ENCODE measurements around the gene ZNF681.

The ZNF681 gene

DNA sequence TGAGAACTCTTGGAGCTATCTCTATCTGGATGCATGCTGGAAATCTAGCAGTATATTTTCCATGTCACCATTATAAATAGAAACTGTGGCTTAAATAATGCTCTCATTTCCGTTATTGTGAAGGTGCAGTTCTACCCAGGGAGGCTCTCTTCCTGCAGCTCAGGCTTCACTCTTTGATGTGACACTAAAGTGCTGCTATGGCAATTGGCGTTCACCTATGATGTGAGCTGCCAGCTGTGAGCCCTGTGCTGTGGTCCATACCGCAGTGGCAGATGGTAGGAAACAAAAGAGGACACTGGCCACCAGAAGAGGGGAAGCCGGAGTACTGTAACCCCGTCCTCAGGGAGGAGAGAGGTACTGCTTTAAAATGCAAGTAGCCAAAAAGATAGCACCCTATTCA lies 40.6 kb upstream of the ZNF681 start:
- in situ Hi-C loops (cut with MboI; ENCODE audit: low sequenced_read_pairs, unreplicated experiment) = no loop called here
- DNase-seq (ENCODE audit: low spot score) = no peak
- TF ChIP-seq, protein P1, sequence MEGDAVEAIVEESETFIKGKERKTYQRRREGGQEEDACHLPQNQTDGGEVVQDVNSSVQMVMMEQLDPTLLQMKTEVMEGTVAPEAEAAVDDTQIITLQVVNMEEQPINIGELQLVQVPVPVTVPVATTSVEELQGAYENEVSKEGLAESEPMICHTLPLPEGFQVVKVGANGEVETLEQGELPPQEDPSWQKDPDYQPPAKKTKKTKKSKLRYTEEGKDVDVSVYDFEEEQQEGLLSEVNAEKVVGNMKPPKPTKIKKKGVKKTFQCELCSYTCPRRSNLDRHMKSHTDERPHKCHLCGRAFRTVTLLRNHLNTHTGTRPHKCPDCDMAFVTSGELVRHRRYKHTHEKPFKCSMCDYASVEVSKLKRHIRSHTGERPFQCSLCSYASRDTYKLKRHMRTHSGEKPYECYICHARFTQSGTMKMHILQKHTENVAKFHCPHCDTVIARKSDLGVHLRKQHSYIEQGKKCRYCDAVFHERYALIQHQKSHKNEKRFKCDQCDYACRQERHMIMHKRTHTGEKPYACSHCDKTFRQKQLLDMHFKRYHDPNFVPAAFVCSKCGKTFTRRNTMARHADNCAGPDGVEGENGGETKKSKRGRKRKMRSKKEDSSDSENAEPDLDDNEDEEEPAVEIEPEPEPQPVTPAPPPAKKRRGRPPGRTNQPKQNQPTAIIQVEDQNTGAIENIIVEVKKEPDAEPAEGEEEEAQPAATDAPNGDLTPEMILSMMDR (IDR thresholded peaks at IDR 0.05; ENCODE audit: borderline replicate concordance, control extremely low read depth, extremely low read depth, insufficient read depth, missing control alignments) = no peak

DNA sequence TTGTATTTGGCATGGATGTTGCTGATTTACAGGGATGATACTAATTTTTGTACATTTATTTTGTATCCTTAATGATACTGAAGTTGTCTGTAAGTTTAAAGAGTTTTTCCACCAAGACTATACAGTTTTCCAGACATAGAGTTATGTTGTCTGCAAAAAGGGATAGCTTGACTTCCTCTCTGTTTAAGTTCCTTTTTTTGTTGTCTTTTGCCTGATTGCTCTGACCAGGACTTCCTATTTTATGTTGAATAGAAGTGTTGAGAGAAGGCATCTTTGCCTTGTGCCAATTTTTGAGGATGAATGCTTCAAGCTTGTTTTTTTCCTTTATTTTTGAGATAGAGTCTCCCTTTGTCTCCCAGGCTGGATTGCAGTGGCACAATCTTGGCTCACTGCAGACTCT lies 36.8 kb upstream of the ZNF681 start:
- DNase-seq (ENCODE audit: low spot score) = no peak
- TF ChIP-seq, protein P1 (IDR thresholded peaks at IDR 0.05; ENCODE audit: borderline replicate concordance, control extremely low read depth, extremely low read depth, insufficient read depth, missing control alignments) = no peak
- in situ Hi-C loops (cut with MboI; ENCODE audit: low sequenced_read_pairs, unreplicated experiment) = no loop called here

DNA sequence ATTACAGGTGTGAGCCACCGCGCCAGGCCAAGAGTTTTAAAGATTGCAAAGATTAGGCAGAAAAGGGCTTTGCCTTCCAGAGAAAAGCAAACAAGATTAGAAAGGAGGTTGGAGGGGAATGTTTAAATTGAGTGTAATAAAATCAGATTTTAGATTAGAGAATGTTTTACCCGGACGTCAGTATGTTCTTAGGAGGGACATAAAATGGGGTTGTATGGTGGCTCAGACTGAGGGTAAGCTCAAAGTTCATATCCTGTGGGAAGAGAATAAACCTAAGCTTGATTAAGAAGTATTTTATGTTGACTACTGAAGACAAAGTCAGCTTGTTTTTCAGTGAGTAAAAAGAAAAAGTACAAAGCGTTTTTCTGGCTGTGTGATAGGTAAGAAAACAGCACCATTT lies 34.1 kb upstream of the ZNF681 start:
- DNase-seq (ENCODE audit: low spot score) = no peak
- in situ Hi-C loops (cut with MboI; ENCODE audit: low sequenced_read_pairs, unreplicated experiment) = no loop called here
- TF ChIP-seq, protein P1 (IDR thresholded peaks at IDR 0.05; ENCODE audit: borderline replicate concordance, control extremely low read depth, extremely low read depth, insufficient read depth, missing control alignments) = no peak

DNA sequence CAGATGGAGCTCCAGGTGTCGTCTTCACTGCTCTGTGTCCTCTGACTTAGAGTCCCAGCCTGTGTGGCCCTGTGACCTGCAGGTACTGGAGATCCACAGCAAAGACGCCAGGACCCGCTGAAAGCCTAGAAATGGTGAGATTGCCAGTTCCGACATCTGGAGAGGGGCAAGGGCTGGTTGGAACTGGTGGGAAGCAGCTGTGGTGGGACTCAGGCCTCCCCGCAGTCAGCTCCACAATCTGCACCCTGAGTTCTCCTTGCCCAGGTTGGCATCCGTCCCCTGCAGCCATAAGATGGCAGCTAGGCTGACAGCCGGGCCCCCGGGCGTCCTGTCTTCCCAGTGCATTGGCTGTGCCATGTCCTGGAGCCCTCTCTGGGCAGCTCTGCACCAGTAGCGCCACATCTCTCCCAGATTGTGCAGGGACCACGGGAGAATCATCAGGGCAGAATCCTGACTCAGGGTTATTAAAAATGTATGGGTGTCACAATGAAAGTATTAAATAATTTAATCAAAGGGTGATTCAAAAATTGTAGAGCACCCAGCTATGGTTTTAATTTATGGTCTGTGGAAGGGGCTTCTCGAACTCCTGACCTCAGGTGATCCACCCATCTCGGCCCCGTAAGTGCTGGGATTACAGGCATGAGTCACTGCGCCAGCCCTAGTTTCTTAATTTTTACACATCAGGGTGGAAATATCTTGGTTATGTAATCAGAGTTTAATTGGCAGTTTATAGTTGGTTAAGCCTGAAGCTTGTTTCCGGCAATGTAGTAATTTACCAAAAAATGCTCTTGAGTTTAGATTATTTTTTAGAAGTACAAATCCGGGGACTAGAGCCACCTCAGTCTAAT lies 32.2 kb upstream of the ZNF681 start:
- in situ Hi-C loops (cut with MboI; ENCODE audit: low sequenced_read_pairs, unreplicated experiment) = no loop called here

DNA sequence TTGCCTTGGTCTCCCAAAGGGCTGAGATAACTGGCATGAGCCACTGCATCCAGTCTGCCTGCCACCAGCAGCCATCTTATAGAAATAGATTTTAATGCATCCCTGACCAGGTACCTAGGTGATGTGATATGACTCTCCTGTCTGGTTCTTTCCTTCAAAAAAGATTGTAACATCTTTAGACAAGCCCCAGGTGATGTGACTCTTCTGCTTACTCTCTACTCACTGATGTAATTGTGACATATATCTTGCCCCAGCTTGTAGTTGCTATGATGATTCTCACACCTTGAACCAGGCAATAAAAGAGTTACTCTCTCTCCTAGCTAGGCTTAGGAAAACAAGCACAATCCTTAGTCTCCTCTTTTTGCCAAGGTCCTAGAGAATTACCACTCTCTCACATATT lies 30.6 kb upstream of the ZNF681 start:
- TF ChIP-seq, protein P1 (IDR thresholded peaks at IDR 0.05; ENCODE audit: borderline replicate concordance, control extremely low read depth, extremely low read depth, insufficient read depth, missing control alignments) = no peak
- in situ Hi-C loops (cut with MboI; ENCODE audit: low sequenced_read_pairs, unreplicated experiment) = no loop called here
- DNase-seq (ENCODE audit: low spot score) = no peak

More for the DNA sequence above, 32.2 kb upstream of the ZNF681 start:
- DNase-seq (ENCODE audit: low spot score) = no peak
- TF ChIP-seq, protein P1 (IDR thresholded peaks at IDR 0.05; ENCODE audit: borderline replicate concordance, control extremely low read depth, extremely low read depth, insufficient read depth, missing control alignments) = no peak

DNA sequence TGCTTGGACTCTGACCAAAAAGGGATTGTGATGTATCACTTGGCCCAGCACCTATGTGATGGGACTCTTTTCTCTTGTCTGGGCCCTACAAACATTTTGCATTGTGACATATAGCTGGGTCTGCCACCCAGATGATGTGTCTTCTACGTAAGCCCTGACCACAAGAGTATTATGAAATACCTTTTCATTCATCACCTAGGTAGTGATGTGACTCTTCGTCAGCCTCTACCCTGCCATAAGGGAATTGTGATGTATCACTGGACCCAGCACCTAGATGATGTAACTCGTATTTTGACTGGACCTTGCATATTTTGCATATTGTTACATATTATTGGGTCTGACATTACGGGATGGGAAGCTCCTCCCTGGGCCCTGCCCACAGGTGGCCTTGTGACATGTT lies 29.7 kb upstream of the ZNF681 start:
- TF ChIP-seq, protein P1 (IDR thresholded peaks at IDR 0.05; ENCODE audit: borderline replicate concordance, control extremely low read depth, extremely low read depth, insufficient read depth, missing control alignments) = no peak
- no peak for DNase-seq (ENCODE audit: low spot score)
- in situ Hi-C loops (cut with MboI; ENCODE audit: low sequenced_read_pairs, unreplicated experiment) = no loop called here

Measured in GM13976 (cell line).